Endothelial cell of umbilical vein (primary cell): ENCODE measurements around the gene HCFC1. TPM values are rescaled to one million over a fixed set of nuclear protein-coding genes. Genes with fewer than 3 reads are reported as not detected.

ENCODE experiments used
- Bru-seq: library from RNA; stranded (reverse); fragments of 400-500 nt; gene quantifications from one replicate; lab custom pipeline; 2021; lab: Mats Ljungman, UMichigan
- BruChase-seq, 2 experiments: library from RNA; stranded (reverse); fragments of 400-500 nt; gene quantifications; one replicate each; lab custom pipeline; 2021; lab: Mats Ljungman, UMichigan
- BruUV-seq: library from RNA; stranded (reverse); fragments of 400-500 nt; replicated peaks from 2 replicates; lab custom pipeline; 2021; lab: Mats Ljungman, UMichigan
- CTCF ChIA-PET: fragments of 300-600, 350-600 bp; sonication (Branson Sonifier 250); formaldehyde crosslinking; loops from one replicate; lab custom pipeline; 2021; ENCODE audit warnings: antibody characterized with exemption, inconsistent platforms; lab: Charles Lee
- POLR2A ChIA-PET: fragments of 300-600, 350-600 bp; sonication (Branson Sonifier 250); formaldehyde crosslinking; loops from one replicate; lab custom pipeline; 2021; ENCODE audit warnings: antibody characterized with exemption, inconsistent platforms; lab: Charles Lee
- DNase-seq: peaks from one replicate; pipeline ENCODE4 v3.0.0-alpha.2; 2011; ENCODE audit warnings: low read depth, low spot score
- FAIRE-seq: peaks from 2 replicates; lab custom pipeline; 2011; peaks lifted over from hg19 to GRCh38; lab: Jason Lieb, UNC
- H2AFZ ChIP-seq: 2 replicates; pipeline ENCODE4 v1.6.0; 2012; ENCODE audit warnings: low read depth, low read length, control low read depth, inconsistent platforms
- H3K27ac ChIP-seq: 2 replicates; pipeline ENCODE4 v1.5.1; 2011; ENCODE audit warnings: low read depth, mild to moderate bottlenecking, control low read depth, low read length, moderate library complexity; ENCODE audit not compliant: insufficient read depth
- H3K27me3 ChIP-seq, 2 experiments: 2 replicates each; pipeline versions ENCODE4 v1.6.0 to v1.6.1; 2011; ENCODE audit warnings: low read length in 2 of 2, mixed read lengths in 1 of 2; ENCODE audit not compliant: control insufficient read depth in 2 of 2, insufficient read depth in 2 of 2
- H3K36me3 ChIP-seq, 2 experiments: 2 replicates in 1 of 2; 3 replicates in 1 of 2; pipeline ENCODE4 v1.5.1; 2011; ENCODE audit warnings: low read length in 2 of 2, mild to moderate bottlenecking in 1 of 2, moderate library complexity in 1 of 2; ENCODE audit not compliant: control insufficient read depth in 2 of 2, insufficient read depth in 2 of 2; ENCODE audit errors: extremely low read depth in 1 of 2
- H3K4me1 ChIP-seq: 3 replicates; pipeline ENCODE4 v1.5.1; 2011; ENCODE audit warnings: mild to moderate bottlenecking, low read length; ENCODE audit not compliant: control insufficient read depth, insufficient read depth; ENCODE audit errors: extremely low read depth
- H3K4me2 ChIP-seq: 2 replicates; pipeline ENCODE4 v1.6.1; 2011; ENCODE audit warnings: low read length, control low read depth, mixed read lengths; ENCODE audit not compliant: insufficient read depth
- H3K4me3 ChIP-seq, 3 experiments: fragments of 200-600 bp in 1 of 3; sonication (generic), shearing (Covaris generic) in 1 of 3; replicated peaks in 1 of 3; 2 replicates each; pipeline ENCODE4 v1.5.1; 2011 to 2016; ENCODE audit warnings: control low read depth in 3 of 3, low read length in 3 of 3, mild to moderate bottlenecking in 2 of 3, inconsistent platforms in 1 of 3, low read depth in 1 of 3, moderate library complexity in 1 of 3; ENCODE audit not compliant: insufficient read depth in 1 of 3
- H3K79me2 ChIP-seq: 2 replicates; pipeline ENCODE4 v1.6.0; 2012; ENCODE audit warnings: low read length, inconsistent platforms; ENCODE audit not compliant: control insufficient read depth, insufficient read depth
- H3K9ac ChIP-seq: replicated peaks from 2 replicates; pipeline ENCODE3; 2011; ENCODE audit warnings: low read length, control low read depth; ENCODE audit not compliant: insufficient read depth; ENCODE audit errors: extremely low read depth
- H3K9me1 ChIP-seq: replicated peaks from 3 replicates; pipeline ENCODE4 v1.6.0; 2011; ENCODE audit warnings: mild to moderate bottlenecking, low read length; ENCODE audit not compliant: control insufficient read depth, insufficient read depth; ENCODE audit errors: extremely low read depth
- H3K9me3 ChIP-seq: replicated peaks from 2 replicates; pipeline ENCODE4 v1.5.1; 2012; ENCODE audit warnings: low read length, inconsistent platforms; ENCODE audit not compliant: control insufficient read depth, insufficient read depth
- H4K20me1 ChIP-seq: replicated peaks from 2 replicates; pipeline ENCODE3; 2011; ENCODE audit warnings: mild to moderate bottlenecking, low read length; ENCODE audit not compliant: control insufficient read depth, insufficient read depth; ENCODE audit errors: extremely low read depth
- CTCF ChIP-seq, 2 donors: IDR thresholded peaks; 1 replicate in 1 of 2; 2 replicates in 1 of 2; pipeline ENCODE4 v1.5.1; 2011; ENCODE audit warnings: low read length in 2 of 2, mild to moderate bottlenecking in 2 of 2, moderate library complexity in 2 of 2, control low read depth in 1 of 2, inconsistent platforms in 1 of 2, low read depth in 1 of 2; ENCODE audit not compliant: insufficient read depth in 1 of 2; ENCODE audit errors: extremely low read depth in 1 of 2
- JUN ChIP-seq: IDR thresholded peaks from 2 replicates; pipeline ENCODE4 v1.6.1; 2011; ENCODE audit warnings: borderline replicate concordance, low read depth; ENCODE audit not compliant: insufficient read length, insufficient read depth
- MYC ChIP-seq: IDR thresholded peaks from one replicate; pipeline ENCODE4 v1.6.1; 2011; ENCODE audit warnings: mild to moderate bottlenecking, low read depth, low read length
- POLR2AphosphoS5 ChIP-seq: IDR thresholded peaks from 2 replicates; pipeline ENCODE4 v1.6.1; 2012; ENCODE audit warnings: low read depth, mild to moderate bottlenecking, control low read depth, low read length, moderate library complexity; ENCODE audit not compliant: insufficient read depth
- dilution Hi-C: fragments of 300-500 bp; cut with MboI; formaldehyde crosslinking; loops from one replicate; pipeline ENCODE4 v1.15.0; 2019; ENCODE audit warnings: low sequenced_read_pairs; ENCODE audit not compliant: extremely low pct_ligation_motif_present
- intact Hi-C: fragments of 100-400 bp; cut with micrococcal nuclease; formaldehyde crosslinking; loops from one replicate; pipeline ENCODE4 v1.10.0; 2022
- long read RNA-seq: library from polyadenylated mRNA; stranded (forward); transcript quantifications from one replicate; pipeline ENCODE4 v2.0.0, GENCODE V29; 2021
- polyA minus RNA-seq, 3 experiments: library from RNA; depleted of rRNA, polyadenylated mRNA; stranded (reverse); fragments of >200 nt; gene quantifications; 1 replicate in 1 of 3; 2 replicates in 2 of 3; pipeline ENCODE4 v1.2.3, GENCODE V29; 2011
- polyA plus RNA-seq, 4 experiments: library from polyadenylated mRNA; depleted of rRNA in 3 of 4; stranded (reverse) in 3 of 4; unstranded in 1 of 4; fragments of >200 nt; gene quantifications; 2 replicates each; pipeline versions ENCODE4 v1.2.1 to v1.2.3, GENCODE V29; 2011 to 2012; ENCODE audit warnings: missing spikeins in 1 of 4
- total RNA-seq: library from RNA; stranded (reverse); gene quantifications from 2 replicates; pipeline ENCODE4 v1.2.3, GENCODE V29; 2021
- TF ChIP-seq, protein P1 (sequence below): IDR thresholded peaks from 2 replicates; pipeline ENCODE4 v1.6.1; 2011; ENCODE audit not compliant: insufficient read depth, insufficient read length

The HCFC1 gene
- 80.9 and 85.9 TPM in 2 replicates for total RNA-seq
- 14.6 and 15.9 TPM in 2 replicates for polyA plus RNA-seq
- 18.6 and 20.1 TPM in 2 replicates for polyA plus RNA-seq (2011; cell fraction: cytosol; rRNA removed)
- 41.9 and 48.6 TPM in 2 replicates for polyA plus RNA-seq (2011; cell fraction: nucleus; rRNA removed)
- 29.3 and 31.0 TPM in 2 replicates for polyA plus RNA-seq (2012)
- polyA minus RNA-seq = 19.1 and 19.8 TPM in 2 replicates
- polyA minus RNA-seq (2011; cell fraction: cytosol; rRNA and poly(A)+ RNA removed) = 33.4 TPM
- polyA minus RNA-seq (2011; cell fraction: nucleus; rRNA and poly(A)+ RNA removed) = 23.1 and 34.0 TPM in 2 replicates
- percentile 74 among the genes with signal in this experiment for Bru-seq, nascent RNA
- BruChase-seq, experiment 1, labeled RNA remaining after a 6-hour chase = percentile 98 among the genes with signal in this experiment
- BruChase-seq, experiment 2, labeled RNA remaining after a 2-hour chase = percentile 92 among the genes with signal in this experiment
- long read RNA-seq, full-length matches to known transcripts = 1 of 93 reads
- long read RNA-seq, partial matches to known transcripts = 86 of 93 reads
- long read RNA-seq, other reads (novel, unspliced or antisense) = 6 of 93 reads

- Histone ChIP-seq H3K9me1 (no peaks in the 10 kb centered on the region), H3K79me2 (peaks cover 46% of the 10 kb centered on the region), H3K9ac (peak within 1 kb of the TSS; percentile 97), H2AFZ (no peak within 1 kb of the TSS), H3K27ac (peak within 1 kb of the TSS; percentile 98), H3K36me3 (no peaks in the 10 kb centered on the region), H4K20me1 (no peaks in the 10 kb centered on the region), H3K9me3 (no peaks in the 10 kb centered on the region), H3K4me1 (peaks cover 45% of the 10 kb centered on the region), H3K4me2 (peak within 1 kb of the TSS; percentile 37), H3K27me3 (no peaks in the 10 kb centered on the region), H3K4me3 (peak within 1 kb of the TSS; percentile 47 to 76 (median 74))
- POLR2A ChIA-PET = interaction anchor here (1.3 kb wide), 1 partner anchor 47 kb away, joined by 3 read pairs; no protein-coding TSS in a partner anchor
- DNase-seq (peak; percentile 87), FAIRE-seq (peak; percentile 97)
- intact Hi-C loops = loop anchor here (1.0 kb wide), 4 partner anchors 43 to 407 kb away; partner anchors contain the start of genes IRAK1 and MECP2
- dilution Hi-C loops = no loop called here
- CTCF ChIA-PET = interaction anchor here (1.0 to 1.2 kb wide), 3 partner anchors 9 to 403 kb away, joined by 3 read pairs; partner anchors contain the start of gene FLNA
- TSS peak; percentile 80 for BruUV-seq
- TF ChIP-seq, protein P1, sequence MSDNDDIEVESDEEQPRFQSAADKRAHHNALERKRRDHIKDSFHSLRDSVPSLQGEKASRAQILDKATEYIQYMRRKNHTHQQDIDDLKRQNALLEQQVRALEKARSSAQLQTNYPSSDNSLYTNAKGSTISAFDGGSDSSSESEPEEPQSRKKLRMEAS = no peak
- TF ChIP-seq POLR2AphosphoS5 = peak; percentile 20
- no peak for TF ChIP-seq CTCF (IDR thresholded peaks at IDR 0.05; ENCODE audit: extremely low read depth in 1 of 2, insufficient read depth in 1 of 2, low read depth in 1 of 2, low read length in 2 of 2)
- peak; percentile 27 for TF ChIP-seq JUN
- no peak for TF ChIP-seq MYC
Measured at GRCh38 chrX:153971450-153972367, at the start of gene HCFC1. HCFC1 (minus strand) TSS chrX:153971818; CDS start chrX:153970840, 978 bp downstream.
